Activated CD4-positive, alpha-beta memory T cell treated with anti-CD3 and anti-CD28 coated beads, Interleukin-2, amount 10 ng/mL, durations not matched to agents 7 days and 5 days (primary cell): ENCODE results near the gene DNAH12. TPM values are rescaled to one million over a fixed set of nuclear protein-coding genes. Genes with fewer than 3 reads are reported as not detected.

Experiments
- CTCF ChIA-PET: fragments of 350-600 bp; sonication (Branson Sonifier 250); formaldehyde crosslinking; loops from one replicate; lab custom pipeline; 2021; ENCODE audit warnings: antibody characterized with exemption, inconsistent platforms; lab: Charles Lee
- POLR2A ChIA-PET: fragments of 350-600 bp; sonication (Branson Sonifier 250); formaldehyde crosslinking; loops from one replicate; lab custom pipeline; 2021; ENCODE audit warnings: antibody characterized with exemption; lab: Charles Lee
- DNase-seq: peaks from one replicate; pipeline ENCODE4 v3.0.0-alpha.2; 2020
- H3K27ac Mint-ChIP-seq: one replicate; pipeline ENCODE4 v1.8.0; 2021; ENCODE audit warnings: mild to moderate bottlenecking, mixed read lengths
- H3K27me3 Mint-ChIP-seq: one replicate; pipeline ENCODE4 v1.8.0; 2021; ENCODE audit warnings: mixed read lengths
- H3K36me3 Mint-ChIP-seq: one replicate; pipeline ENCODE4 v1.8.0; 2021; ENCODE audit warnings: low read depth, mixed read lengths
- H3K4me1 Mint-ChIP-seq: one replicate; pipeline ENCODE4 v1.8.0; 2021; ENCODE audit warnings: mixed read lengths
- H3K4me3 Mint-ChIP-seq: one replicate; pipeline ENCODE4 v1.8.0; 2021; ENCODE audit warnings: mild to moderate bottlenecking, mixed read lengths
- H3K9me3 Mint-ChIP-seq: one replicate; pipeline ENCODE4 v1.8.0; 2021; ENCODE audit warnings: mixed read lengths
- total RNA-seq, 2 experiments: library from RNA; stranded (reverse); gene quantifications; one replicate each; pipeline ENCODE4 v1.2.3, GENCODE V29; 2021

DNAH12 gene
- total RNA-seq, 2 experiments from 2014 or later = 0.03 to 0.05 TPM

DNA sequence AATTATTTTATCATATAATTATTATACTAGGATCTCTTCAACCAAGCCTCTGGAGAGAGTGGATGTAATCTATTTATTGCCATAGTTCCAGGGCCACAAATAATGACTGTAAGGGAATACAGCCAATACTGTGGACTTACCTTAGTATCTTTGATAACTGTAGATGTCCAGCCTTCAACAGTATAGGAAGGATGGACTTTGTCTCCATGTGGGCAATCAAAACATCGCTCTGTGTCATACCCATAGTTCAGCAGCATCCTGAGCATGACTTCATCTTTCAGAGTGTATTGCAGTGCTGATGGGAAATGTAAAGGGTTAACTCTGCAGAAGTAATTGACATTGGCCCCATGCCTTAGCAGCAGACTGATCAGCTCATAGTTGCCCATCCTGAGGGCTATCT, 265.9 kb downstream of the DNAH12 start:
- CTCF ChIA-PET = no interaction called here
- H3K4me1 Mint-ChIP-seq = no peaks in the 10 kb centered on the region
- POLR2A ChIA-PET = no interaction called here

GRCh38 chr3:57275393-57275792, 268.8 kb downstream of the DNAH12 start:
- POLR2A ChIA-PET = interaction anchor here (0.6 kb wide), 1 partner anchor 164 kb away, joined by 3 read pairs; no protein-coding TSS in a partner anchor
- Mint-ChIP-seq H3K36me3 (peaks cover 4% of the 10 kb centered on the region), H3K4me3 (no peak overlapping the region), H3K9me3 (peaks cover 1% of the 10 kb centered on the region), H3K27ac (no peak overlapping the region), H3K27me3 (no peaks in the 10 kb centered on the region), H3K4me1 (no peaks in the 10 kb centered on the region)
- CTCF ChIA-PET = no interaction called here
- DNase-seq = no peak

More for the DNA sequence above, 265.9 kb downstream of the DNAH12 start:
- no peak overlapping the region for H3K27ac Mint-ChIP-seq
- no peaks in the 10 kb centered on the region for H3K27me3 Mint-ChIP-seq
- H3K4me3 Mint-ChIP-seq = no peak overlapping the region
- peaks cover 3% of the 10 kb centered on the region for H3K9me3 Mint-ChIP-seq
- DNase-seq = no peak
- H3K36me3 Mint-ChIP-seq = no peaks in the 10 kb centered on the region

- H3K27ac Mint-ChIP-seq = no peak overlapping the region
- ChIA-PET CTCF (no interaction called here), POLR2A (interaction anchor here (0.6 kb wide), 1 partner anchor 164 kb away, joined by 3 read pairs; no protein-coding TSS in a partner anchor)
- H3K4me1 Mint-ChIP-seq = no peaks in the 10 kb centered on the region
- H3K36me3 Mint-ChIP-seq = peaks cover 7% of the 10 kb centered on the region
- H3K27me3 Mint-ChIP-seq = no peaks in the 10 kb centered on the region
- H3K9me3 Mint-ChIP-seq = no peaks in the 10 kb centered on the region
- no peak for DNase-seq
- no peak overlapping the region for H3K4me3 Mint-ChIP-seq
These were observed 269.3 kb downstream of the DNAH12 start for GRCh38 chr3:57274845-57275244.

DNA sequence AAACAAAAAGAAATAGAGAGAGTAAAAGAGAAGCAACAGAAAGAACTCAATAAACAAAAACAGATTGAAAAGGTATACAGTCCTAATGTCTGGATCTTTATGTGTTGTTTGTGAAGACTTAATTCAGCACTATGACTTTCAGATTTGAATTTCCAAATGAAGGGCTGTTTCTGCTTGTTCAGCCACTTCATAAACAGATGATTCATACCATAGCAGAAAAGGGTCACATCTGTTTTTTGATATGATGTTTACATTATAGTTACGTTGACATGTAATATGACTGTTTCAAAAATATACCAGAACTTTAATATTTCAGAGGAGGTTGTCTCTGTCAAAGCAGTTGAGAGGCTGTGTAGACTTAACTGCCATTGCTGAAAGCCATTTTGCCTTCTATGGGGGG, 275.7 kb downstream of the DNAH12 start:
- Mint-ChIP-seq H3K27ac (no peak overlapping the region), H3K4me3 (no peak overlapping the region), H3K9me3 (peaks cover under 1% of the 10 kb centered on the region), H3K36me3 (peaks cover 63% of the 10 kb centered on the region), H3K27me3 (no peaks in the 10 kb centered on the region), H3K4me1 (no peaks in the 10 kb centered on the region)
- CTCF ChIA-PET = no interaction called here
- DNase-seq = no peak
- POLR2A ChIA-PET = no interaction called here

- H3K4me1 Mint-ChIP-seq = no peaks in the 10 kb centered on the region
These were observed 282.2 kb downstream of the DNAH12 start for GRCh38 chr3:57261929-57262328.

DNA sequence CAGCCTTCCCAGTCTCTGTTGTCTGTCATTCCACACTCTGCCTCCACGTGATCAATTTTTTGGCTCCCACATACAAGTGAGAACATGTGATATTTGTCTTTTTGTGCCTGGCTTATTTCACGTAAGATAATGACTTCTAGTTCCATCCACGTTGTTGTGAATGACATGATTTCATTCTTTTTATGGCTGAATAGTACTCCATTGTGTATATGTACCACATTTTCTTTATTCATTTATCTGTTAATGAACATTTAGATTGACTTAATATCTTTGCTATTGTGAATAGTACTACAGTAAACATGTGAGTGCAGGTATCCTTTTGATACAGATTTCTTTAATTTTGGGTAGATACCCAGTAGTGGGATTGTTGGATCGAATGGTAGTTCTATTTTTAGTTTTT, 283.0 kb downstream of the DNAH12 start:
- Mint-ChIP-seq H3K27ac (no peak overlapping the region), H3K36me3 (peaks cover 66% of the 10 kb centered on the region), H3K9me3 (peaks cover 3% of the 10 kb centered on the region), H3K27me3 (no peaks in the 10 kb centered on the region), H3K4me1 (no peaks in the 10 kb centered on the region), H3K4me3 (no peak overlapping the region)
- CTCF ChIA-PET = no interaction called here
- DNase-seq = no peak
- POLR2A ChIA-PET = no interaction called here

More at GRCh38 chr3:57261929-57262328, 282.2 kb downstream of the DNAH12 start:
- no peak for DNase-seq
- Mint-ChIP-seq H3K36me3 (peaks cover 72% of the 10 kb centered on the region), H3K27me3 (no peaks in the 10 kb centered on the region), H3K27ac (no peak overlapping the region), H3K4me3 (no peak overlapping the region), H3K9me3 (peaks cover 3% of the 10 kb centered on the region)
- POLR2A ChIA-PET = no interaction called here
- CTCF ChIA-PET = no interaction called here

GRCh38 chr3:57257678-57258077, 286.5 kb downstream of the DNAH12 start:
- Mint-ChIP-seq H3K27me3 (no peaks in the 10 kb centered on the region), H3K9me3 (no peaks in the 10 kb centered on the region), H3K27ac (no peak overlapping the region), H3K4me3 (no peak overlapping the region), H3K36me3 (peaks cover 46% of the 10 kb centered on the region), H3K4me1 (no peaks in the 10 kb centered on the region)
- CTCF ChIA-PET = no interaction called here
- no peak for DNase-seq
- POLR2A ChIA-PET = no interaction called here

- no peaks in the 10 kb centered on the region for H3K27me3 Mint-ChIP-seq
- H3K4me3 Mint-ChIP-seq = no peak overlapping the region
- CTCF ChIA-PET = no interaction called here
- DNase-seq = no peak
- H3K4me1 Mint-ChIP-seq = no peaks in the 10 kb centered on the region
- no peaks in the 10 kb centered on the region for H3K9me3 Mint-ChIP-seq
- no peak overlapping the region for H3K27ac Mint-ChIP-seq
- peaks cover 46% of the 10 kb centered on the region for H3K36me3 Mint-ChIP-seq
- POLR2A ChIA-PET = no interaction called here
These were observed 287.3 kb downstream of the DNAH12 start for GRCh38 chr3:57256844-57257243.

GRCh38 chr3:57252404-57252803, 291.7 kb downstream of the DNAH12 start:
- Mint-ChIP-seq H3K36me3 (peaks cover 36% of the 10 kb centered on the region), H3K4me1 (no peaks in the 10 kb centered on the region), H3K9me3 (no peaks in the 10 kb centered on the region), H3K4me3 (no peak overlapping the region), H3K27me3 (no peaks in the 10 kb centered on the region), H3K27ac (no peak overlapping the region)
- ChIA-PET POLR2A (no interaction called here), CTCF (no interaction called here)
- DNase-seq = no peak

GRCh38 chr3:57244946-57245345, 299.2 kb downstream of the DNAH12 start:
- no peak for DNase-seq
- Mint-ChIP-seq H3K4me1 (no peaks in the 10 kb centered on the region), H3K27ac (no peak overlapping the region), H3K4me3 (no peak overlapping the region), H3K9me3 (no peaks in the 10 kb centered on the region), H3K36me3 (peaks cover 47% of the 10 kb centered on the region), H3K27me3 (no peaks in the 10 kb centered on the region)
- ChIA-PET CTCF (interaction anchor here (1.8 kb wide), 1 partner anchor 75 kb away, joined by 3 read pairs; no protein-coding TSS in a partner anchor), POLR2A (no interaction called here)

Other genes starting within 250 kb of the DNAH12 start
- 10 to 100 TPM; 25.9 to 27.7 TPM for gene PDE12, start 11.9 kb upstream of the DNAH12 start, total RNA-seq
- gene ARF4, start 53.0 kb upstream of the DNAH12 start, total RNA-seq = 10 to 100 TPM; 64.9 to 68.9 TPM
- 10 to 100 TPM; 28.5 to 29.6 TPM for gene DENND6A, start 148.7 kb upstream of the DNAH12 start, total RNA-seq
- gene SLMAP, start 212.0 kb upstream of the DNAH12 start, total RNA-seq = 10 to 100 TPM; 53.4 to 55.6 TPM